Pons (tissue), 1 donor: ENCODE results near the gene ADM.

Source experiments
- DNase-seq: peaks from one replicate; pipeline ENCODE4 v3.0.0-alpha.2; 2016; ENCODE audit warnings: low spot score

The ADM gene

GRCh38 chr11:10291801-10292638 lies 12.9 kb upstream of the ADM start:
- no peak for DNase-seq

GRCh38 chr11:10293423-10294289 lies 11.2 kb upstream of the ADM start, which contains the start of gene SBF2:
TSS of gene SBF2 (minus strand) at chr11:10294219. CDS start at chr11:10294069, 150 bp downstream.
- DNase-seq = peak; percentile 75

- DNase-seq = peak; percentile 12
These were observed 10.5 kb upstream of the ADM start for GRCh38 chr11:10294290-10294953.

- DNase-seq = peak; percentile 31
These were observed 9.6 kb upstream of the ADM start for GRCh38 chr11:10295064-10295901.

- no peak for DNase-seq
These were observed 6.5 kb upstream of the ADM start for GRCh38 chr11:10298342-10298741.

- no peak for DNase-seq
These were observed 3.1 kb upstream of the ADM start for GRCh38 chr11:10301656-10302358.

- DNase-seq = no peak
These were observed 2.5 kb upstream of the ADM start for GRCh38 chr11:10302359-10302743.

GRCh38 chr11:10302744-10303557 lies 1.9 kb upstream of the ADM start:
- DNase-seq = peak; percentile 68

- DNase-seq = no peak
These were observed 1.1 kb upstream of the ADM start for GRCh38 chr11:10303558-10304363.

- no peak for DNase-seq
These were observed 540 bp downstream of the ADM start for GRCh38 chr11:10305262-10305963.

- DNase-seq = no peak
These were observed 1.4 kb downstream of the ADM start for GRCh38 chr11:10305964-10306918.

- no peak for DNase-seq
These were observed 2.1 kb downstream of the ADM start for GRCh38 chr11:10307022-10307399.

- DNase-seq = peak; percentile 80
These were observed 2.7 kb downstream of the ADM start for GRCh38 chr11:10307400-10308200.

GRCh38 chr11:10308201-10308954 lies 3.5 kb downstream of the ADM start:
- no peak for DNase-seq
